GM23338 (cell line): ENCODE data around the gene GSG1. TPM values are rescaled to one million over a fixed set of nuclear protein-coding genes. Genes with fewer than 3 reads are reported as not detected.

ENCODE experiments used
- CREB1 ChIP-seq: fragments of 250-450 bp; sonication (Bioruptor Pico); IDR thresholded peaks from 2 replicates; pipeline ENCODE4 v1.5.0; 2020; ENCODE audit warnings: low read depth, mild to moderate bottlenecking, moderate library complexity
- EZH2 ChIP-seq: fragments of 200-600 bp; sonication (generic); IDR thresholded peaks from one replicate; pipeline ENCODE4 v1.8.0; 2017; ENCODE audit warnings: antibody characterized with exemption, mild to moderate bottlenecking, low read depth; ENCODE audit not compliant: unreplicated experiment
- NANOG ChIP-seq: IDR thresholded peaks from 2 replicates; pipeline ENCODE4 v1.6.1; 2016; ENCODE audit warnings: antibody characterized with exemption, borderline replicate concordance
- STAT1 ChIP-seq: IDR thresholded peaks from one replicate; pipeline ENCODE4 v1.6.1; 2016; ENCODE audit warnings: antibody characterized with exemption; ENCODE audit not compliant: unreplicated experiment
- polyA plus RNA-seq: library from polyadenylated mRNA; unstranded; fragments of >200 nt; fragmentation: Nextera tagmentation; extraction: Ambion mirVana; gene quantifications from 2 replicates; pipeline ENCODE4 v1.2.1, GENCODE V29; 2016
- total RNA-seq: library from RNA; depleted of rRNA; stranded (reverse); fragments of >200 nt; shearing (Covaris generic); gene quantifications from 2 replicates; pipeline ENCODE4 v1.2.3, GENCODE V29; 2014
- TF ChIP-seq, protein P1 (sequence below): fragments of 250-450 bp; sonication (Bioruptor Pico); IDR thresholded peaks from 2 replicates; pipeline ENCODE4 v1.5.0; 2020; ENCODE audit warnings: mild to moderate bottlenecking, moderate library complexity
- TF ChIP-seq, protein P2 (sequence below): IDR thresholded peaks from 2 replicates; pipeline ENCODE4 v1.6.1; 2016; ENCODE audit warnings: antibody characterized with exemption
- TF ChIP-seq, protein P3 (sequence below), 2 experiments: fragments of 200-600 bp in 1 of 2; sonication (generic) in 1 of 2; conservative IDR thresholded peaks; 2 replicates each; pipeline versions ENCODE4 v1.5.1 to v1.6.1; 2016 to 2017; ENCODE audit warnings: antibody characterized with exemption in 2 of 2, low read depth in 2 of 2, mild to moderate bottlenecking in 2 of 2, moderate library complexity in 1 of 2

Gene GSG1
- total and polyA plus RNA-seq, 2 experiments from 2014 or later = 0.17 to 0.63 TPM

DNA sequence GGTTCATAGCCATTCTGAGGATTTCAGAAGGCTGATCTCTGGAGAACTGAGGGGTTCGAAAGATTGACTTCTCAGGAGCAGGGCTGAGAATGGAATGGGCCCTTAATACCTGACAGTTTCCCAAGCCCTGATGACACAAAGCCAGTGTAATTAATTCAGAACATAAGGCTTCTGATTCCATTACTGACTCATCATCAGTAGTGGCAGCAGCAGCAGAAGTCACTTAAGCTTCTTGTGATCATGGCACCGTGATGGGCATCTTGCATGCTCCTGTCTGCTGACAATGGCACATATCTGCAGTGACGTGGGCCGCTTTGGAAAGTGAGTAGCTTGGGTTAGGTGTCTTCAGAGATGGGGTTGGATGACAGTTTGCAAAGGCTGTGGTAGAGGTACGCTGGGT, 38.2 kb upstream of the GSG1 start (continued):
- TF ChIP-seq, protein P1, sequence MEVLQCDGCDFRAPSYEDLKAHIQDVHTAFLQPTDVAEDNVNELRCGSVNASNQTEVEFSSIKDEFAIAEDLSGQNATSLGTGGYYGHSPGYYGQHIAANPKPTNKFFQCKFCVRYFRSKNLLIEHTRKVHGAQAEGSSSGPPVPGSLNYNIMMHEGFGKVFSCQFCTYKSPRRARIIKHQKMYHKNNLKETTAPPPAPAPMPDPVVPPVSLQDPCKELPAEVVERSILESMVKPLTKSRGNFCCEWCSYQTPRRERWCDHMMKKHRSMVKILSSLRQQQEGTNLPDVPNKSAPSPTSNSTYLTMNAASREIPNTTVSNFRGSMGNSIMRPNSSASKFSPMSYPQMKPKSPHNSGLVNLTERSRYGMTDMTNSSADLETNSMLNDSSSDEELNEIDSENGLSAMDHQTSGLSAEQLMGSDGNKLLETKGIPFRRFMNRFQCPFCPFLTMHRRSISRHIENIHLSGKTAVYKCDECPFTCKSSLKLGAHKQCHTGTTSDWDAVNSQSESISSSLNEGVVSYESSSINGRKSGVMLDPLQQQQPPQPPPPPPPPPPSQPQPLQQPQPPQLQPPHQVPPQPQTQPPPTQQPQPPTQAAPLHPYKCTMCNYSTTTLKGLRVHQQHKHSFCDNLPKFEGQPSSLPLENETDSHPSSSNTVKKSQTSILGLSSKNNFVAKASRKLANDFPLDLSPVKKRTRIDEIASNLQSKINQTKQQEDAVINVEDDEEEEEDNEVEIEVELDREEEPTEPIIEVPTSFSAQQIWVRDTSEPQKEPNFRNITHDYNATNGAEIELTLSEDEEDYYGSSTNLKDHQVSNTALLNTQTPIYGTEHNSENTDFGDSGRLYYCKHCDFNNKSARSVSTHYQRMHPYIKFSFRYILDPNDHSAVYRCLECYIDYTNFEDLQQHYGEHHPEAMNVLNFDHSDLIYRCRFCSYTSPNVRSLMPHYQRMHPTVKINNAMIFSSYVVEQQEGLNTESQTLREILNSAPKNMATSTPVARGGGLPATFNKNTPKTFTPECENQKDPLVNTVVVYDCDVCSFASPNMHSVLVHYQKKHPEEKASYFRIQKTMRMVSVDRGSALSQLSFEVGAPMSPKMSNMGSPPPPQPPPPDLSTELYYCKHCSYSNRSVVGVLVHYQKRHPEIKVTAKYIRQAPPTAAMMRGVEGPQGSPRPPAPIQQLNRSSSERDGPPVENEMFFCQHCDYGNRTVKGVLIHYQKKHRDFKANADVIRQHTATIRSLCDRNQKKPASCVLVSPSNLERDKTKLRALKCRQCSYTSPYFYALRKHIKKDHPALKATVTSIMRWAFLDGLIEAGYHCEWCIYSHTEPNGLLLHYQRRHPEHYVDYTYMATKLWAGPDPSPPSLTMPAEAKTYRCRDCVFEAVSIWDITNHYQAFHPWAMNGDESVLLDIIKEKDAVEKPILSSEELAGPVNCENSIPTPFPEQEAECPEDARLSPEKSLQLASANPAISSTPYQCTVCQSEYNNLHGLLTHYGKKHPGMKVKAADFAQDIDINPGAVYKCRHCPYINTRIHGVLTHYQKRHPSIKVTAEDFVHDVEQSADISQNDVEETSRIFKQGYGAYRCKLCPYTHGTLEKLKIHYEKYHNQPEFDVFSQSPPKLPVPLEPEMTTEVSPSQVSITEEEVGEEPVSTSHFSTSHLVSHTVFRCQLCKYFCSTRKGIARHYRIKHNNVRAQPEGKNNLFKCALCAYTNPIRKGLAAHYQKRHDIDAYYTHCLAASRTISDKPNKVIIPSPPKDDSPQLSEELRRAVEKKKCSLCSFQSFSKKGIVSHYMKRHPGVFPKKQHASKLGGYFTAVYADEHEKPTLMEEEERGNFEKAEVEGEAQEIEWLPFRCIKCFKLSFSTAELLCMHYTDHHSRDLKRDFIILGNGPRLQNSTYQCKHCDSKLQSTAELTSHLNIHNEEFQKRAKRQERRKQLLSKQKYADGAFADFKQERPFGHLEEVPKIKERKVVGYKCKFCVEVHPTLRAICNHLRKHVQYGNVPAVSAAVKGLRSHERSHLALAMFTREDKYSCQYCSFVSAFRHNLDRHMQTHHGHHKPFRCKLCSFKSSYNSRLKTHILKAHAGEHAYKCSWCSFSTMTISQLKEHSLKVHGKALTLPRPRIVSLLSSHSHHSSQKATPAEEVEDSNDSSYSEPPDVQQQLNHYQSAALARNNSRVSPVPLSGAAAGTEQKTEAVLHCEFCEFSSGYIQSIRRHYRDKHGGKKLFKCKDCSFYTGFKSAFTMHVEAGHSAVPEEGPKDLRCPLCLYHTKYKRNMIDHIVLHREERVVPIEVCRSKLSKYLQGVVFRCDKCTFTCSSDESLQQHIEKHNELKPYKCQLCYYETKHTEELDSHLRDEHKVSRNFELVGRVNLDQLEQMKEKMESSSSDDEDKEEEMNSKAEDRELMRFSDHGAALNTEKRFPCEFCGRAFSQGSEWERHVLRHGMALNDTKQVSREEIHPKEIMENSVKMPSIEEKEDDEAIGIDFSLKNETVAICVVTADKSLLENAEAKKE = no peak
- TF ChIP-seq, protein P2, sequence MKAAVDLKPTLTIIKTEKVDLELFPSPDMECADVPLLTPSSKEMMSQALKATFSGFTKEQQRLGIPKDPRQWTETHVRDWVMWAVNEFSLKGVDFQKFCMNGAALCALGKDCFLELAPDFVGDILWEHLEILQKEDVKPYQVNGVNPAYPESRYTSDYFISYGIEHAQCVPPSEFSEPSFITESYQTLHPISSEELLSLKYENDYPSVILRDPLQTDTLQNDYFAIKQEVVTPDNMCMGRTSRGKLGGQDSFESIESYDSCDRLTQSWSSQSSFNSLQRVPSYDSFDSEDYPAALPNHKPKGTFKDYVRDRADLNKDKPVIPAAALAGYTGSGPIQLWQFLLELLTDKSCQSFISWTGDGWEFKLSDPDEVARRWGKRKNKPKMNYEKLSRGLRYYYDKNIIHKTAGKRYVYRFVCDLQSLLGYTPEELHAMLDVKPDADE = no peak
- TF ChIP-seq, protein P3, sequence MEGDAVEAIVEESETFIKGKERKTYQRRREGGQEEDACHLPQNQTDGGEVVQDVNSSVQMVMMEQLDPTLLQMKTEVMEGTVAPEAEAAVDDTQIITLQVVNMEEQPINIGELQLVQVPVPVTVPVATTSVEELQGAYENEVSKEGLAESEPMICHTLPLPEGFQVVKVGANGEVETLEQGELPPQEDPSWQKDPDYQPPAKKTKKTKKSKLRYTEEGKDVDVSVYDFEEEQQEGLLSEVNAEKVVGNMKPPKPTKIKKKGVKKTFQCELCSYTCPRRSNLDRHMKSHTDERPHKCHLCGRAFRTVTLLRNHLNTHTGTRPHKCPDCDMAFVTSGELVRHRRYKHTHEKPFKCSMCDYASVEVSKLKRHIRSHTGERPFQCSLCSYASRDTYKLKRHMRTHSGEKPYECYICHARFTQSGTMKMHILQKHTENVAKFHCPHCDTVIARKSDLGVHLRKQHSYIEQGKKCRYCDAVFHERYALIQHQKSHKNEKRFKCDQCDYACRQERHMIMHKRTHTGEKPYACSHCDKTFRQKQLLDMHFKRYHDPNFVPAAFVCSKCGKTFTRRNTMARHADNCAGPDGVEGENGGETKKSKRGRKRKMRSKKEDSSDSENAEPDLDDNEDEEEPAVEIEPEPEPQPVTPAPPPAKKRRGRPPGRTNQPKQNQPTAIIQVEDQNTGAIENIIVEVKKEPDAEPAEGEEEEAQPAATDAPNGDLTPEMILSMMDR (conservative IDR thresholded peaks at IDR 0.05; ENCODE audit: low read depth in 2 of 2) = no peak
- TF ChIP-seq STAT1 (no peak), CREB1 (CRISPR knock-in tag) (no peak), NANOG (no peak), EZH2 (no peak)
